Nephron (organoid): ENCODE measurements around the gene GLI3.
A peak's percentile ranks its signal among the peaks of the same experiment; 100 is the strongest.

Experiments
- H3K27ac Mint-ChIP-seq, 3 experiments: 2 replicates each; pipeline ENCODE4 v1.8.0; 2020; ENCODE audit warnings: mixed read lengths in 3 of 3, mild to moderate bottlenecking in 2 of 3, moderate library complexity in 1 of 3
- H3K27me3 Mint-ChIP-seq: 2 replicates; pipeline ENCODE4 v1.8.0; 2021; ENCODE audit warnings: low read depth, mild to moderate bottlenecking, moderate library complexity, mixed read lengths
- H3K36me3 Mint-ChIP-seq: 2 replicates; pipeline ENCODE4 v1.8.0; 2020; ENCODE audit warnings: low read depth, mixed read lengths
- H3K4me1 Mint-ChIP-seq: 2 replicates; pipeline ENCODE4 v1.8.0; 2020; ENCODE audit warnings: mixed read lengths
- H3K4me3 Mint-ChIP-seq, 3 experiments: 2 replicates each; pipeline ENCODE4 v1.8.0; 2020; ENCODE audit warnings: mild to moderate bottlenecking in 3 of 3, mixed read lengths in 3 of 3, moderate library complexity in 2 of 3
- H3K9me3 Mint-ChIP-seq: 2 replicates; pipeline ENCODE4 v1.8.0; 2020; ENCODE audit warnings: mixed read lengths
- CTCF ChIP-seq, 3 experiments: fragments of 200-600 bp; sonication (generic); IDR thresholded peaks; one replicate each; pipeline ENCODE4 v1.5.0; 2021; ENCODE audit warnings: antibody characterized with exemption in 3 of 3; ENCODE audit not compliant: unreplicated experiment in 3 of 3

GLI3 gene

GRCh38 chr7:42241424-42241823 is 4.4 kb upstream of the GLI3 start:
- Mint-ChIP-seq H3K36me3 (no peaks in the 10 kb centered on the region), H3K4me1 (peaks cover 41% of the 10 kb centered on the region), H3K4me3 (peak overlapping the region in 1 of 3 experiments; percentile 43), H3K27me3 (no peaks in the 10 kb centered on the region), H3K9me3 (no peaks in the 10 kb centered on the region), H3K27ac (peak overlapping the region in 2 of 3 experiments; percentile 59 to 99)
- TF ChIP-seq CTCF (IDR thresholded peaks at IDR 0.05; ENCODE audit: unreplicated experiment in 3 of 3) = no peak

DNA sequence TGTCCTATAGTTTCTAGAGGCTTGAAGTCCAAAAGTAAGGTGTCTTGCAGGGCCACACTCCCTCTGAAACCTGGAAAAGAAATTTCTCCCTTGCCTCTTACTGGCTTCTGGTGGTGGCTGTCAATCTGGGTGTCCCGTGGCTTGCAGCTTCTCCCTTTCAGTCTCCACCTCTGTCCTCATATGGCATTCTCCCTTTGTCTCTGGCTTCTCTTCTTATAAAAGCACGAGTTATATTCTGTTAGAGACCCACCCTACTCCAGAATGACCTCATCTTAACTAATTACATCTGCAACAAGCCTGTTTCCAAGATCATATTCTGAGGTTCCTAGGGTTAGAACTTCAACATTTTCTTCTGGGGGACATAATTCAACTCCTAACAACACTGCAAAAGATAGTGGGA is 3.4 kb upstream of the GLI3 start:
- Mint-ChIP-seq H3K36me3 (peaks cover 3% of the 10 kb centered on the region), H3K4me3 (peak overlapping the region in 2 of 3 experiments; percentile 31 to 66), H3K27ac (peak overlapping the region; percentile 59 to 99 (median 97)), H3K9me3 (no peaks in the 10 kb centered on the region), H3K27me3 (no peaks in the 10 kb centered on the region), H3K4me1 (peaks cover 49% of the 10 kb centered on the region)
- TF ChIP-seq CTCF (IDR thresholded peaks at IDR 0.05; ENCODE audit: unreplicated experiment in 3 of 3) = no peak

DNA sequence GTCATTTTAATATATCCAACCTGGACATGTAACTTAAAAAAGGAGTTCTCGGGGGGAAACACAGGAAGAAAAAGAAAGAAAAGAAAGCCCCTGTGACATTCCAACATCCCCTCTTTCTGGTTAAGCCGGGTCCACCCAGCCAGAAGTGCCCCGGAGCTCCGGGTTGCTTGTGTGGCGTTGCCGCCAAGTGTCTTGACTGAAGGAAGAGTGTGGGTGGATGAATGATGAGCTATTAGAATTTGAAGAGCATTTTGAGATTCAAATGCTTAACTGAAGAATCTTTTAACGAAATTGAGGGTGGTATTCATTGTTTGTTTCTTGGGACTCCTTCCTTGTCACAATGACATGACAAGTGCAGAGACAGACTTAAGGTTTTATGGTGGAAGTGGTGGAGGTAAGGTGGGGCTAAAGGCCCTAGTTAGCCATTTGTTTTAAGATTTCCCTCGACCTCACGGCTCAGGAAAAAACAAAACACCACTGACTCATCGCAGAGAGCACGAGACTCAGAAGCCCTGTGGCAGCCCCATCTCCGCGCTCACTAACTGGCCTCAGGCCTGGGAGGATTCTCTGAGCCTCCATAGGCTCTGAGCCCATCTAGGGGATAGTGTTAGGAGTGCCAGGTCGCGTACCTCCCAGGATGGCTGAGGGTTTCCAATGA is 1.8 kb upstream of the GLI3 start:
- no peaks in the 10 kb centered on the region for H3K27me3 Mint-ChIP-seq
- no peak for TF ChIP-seq CTCF (IDR thresholded peaks at IDR 0.05; ENCODE audit: unreplicated experiment in 3 of 3)
- H3K4me3 Mint-ChIP-seq = peak overlapping the region; percentile 89 to 95 (median 91)
- H3K4me1 Mint-ChIP-seq = peaks cover 62% of the 10 kb centered on the region
- H3K27ac Mint-ChIP-seq = peak overlapping the region; percentile 97 to 99 (median 99)
- H3K9me3 Mint-ChIP-seq = no peaks in the 10 kb centered on the region
- peaks cover 6% of the 10 kb centered on the region for H3K36me3 Mint-ChIP-seq

GRCh38 chr7:42237811-42238541 is 967 bp upstream of the GLI3 start:
- H3K9me3 Mint-ChIP-seq = no peaks in the 10 kb centered on the region
- peak overlapping the region; percentile 97 to 99 (median 99) for H3K27ac Mint-ChIP-seq
- peaks cover 6% of the 10 kb centered on the region for H3K36me3 Mint-ChIP-seq
- peaks cover 70% of the 10 kb centered on the region for H3K4me1 Mint-ChIP-seq
- no peaks in the 10 kb centered on the region for H3K27me3 Mint-ChIP-seq
- TF ChIP-seq CTCF (IDR thresholded peaks at IDR 0.05; ENCODE audit: unreplicated experiment in 3 of 3) = no peak
- H3K4me3 Mint-ChIP-seq = peak overlapping the region; percentile 91 to 95 (median 92)

GRCh38 chr7:42236266-42236975 is 588 bp downstream of the GLI3 start:
- H3K27me3 Mint-ChIP-seq = no peaks in the 10 kb centered on the region
- H3K9me3 Mint-ChIP-seq = no peaks in the 10 kb centered on the region
- peak overlapping the region; percentile 93 to 96 (median 96) for H3K4me3 Mint-ChIP-seq
- H3K36me3 Mint-ChIP-seq = peaks cover 6% of the 10 kb centered on the region
- no peak for TF ChIP-seq CTCF (IDR thresholded peaks at IDR 0.05; ENCODE audit: unreplicated experiment in 3 of 3)
- peaks cover 75% of the 10 kb centered on the region for H3K4me1 Mint-ChIP-seq
- H3K27ac Mint-ChIP-seq = peak overlapping the region; percentile 83 to 99 (median 90)
